HG03457 (cell line): ENCODE measurements around the gene TENM4.

Experiments
- ATAC-seq: cut with Tn5 transposase; IDR thresholded peaks from one replicate; pipeline ENCODE4 v1.9.1; 2021; ENCODE audit warnings: moderate number of reproducible peaks; ENCODE audit not compliant: unreplicated experiment

TENM4 gene

GRCh38 chr11:78949976-78950690 is 490.7 kb downstream of the TENM4 start:
- no peak for ATAC-seq

- no peak for ATAC-seq
Measured at GRCh38 chr11:78946945-78947902, 493.6 kb downstream of the TENM4 start.

- ATAC-seq, result no peak
Measured at GRCh38 chr11:78943841-78944240, 497.0 kb downstream of the TENM4 start.

- no peak for ATAC-seq
Measured at GRCh38 chr11:78943154-78943553, 497.7 kb downstream of the TENM4 start.

GRCh38 chr11:78941226-78941851 is 499.5 kb downstream of the TENM4 start:
- ATAC-seq, result no peak

- ATAC-seq, result no peak
Measured at GRCh38 chr11:78940500-78941225, 500.2 kb downstream of the TENM4 start.

- ATAC-seq, result no peak
Measured at GRCh38 chr11:78938971-78939370, 501.9 kb downstream of the TENM4 start.

GRCh38 chr11:78938036-78938435 is 502.8 kb downstream of the TENM4 start:
- no peak for ATAC-seq

GRCh38 chr11:78935398-78936068 is 505.3 kb downstream of the TENM4 start:
- ATAC-seq, result no peak

- ATAC-seq, result no peak
Measured at GRCh38 chr11:78933350-78933749, 507.5 kb downstream of the TENM4 start.

GRCh38 chr11:78932757-78933156 is 508.1 kb downstream of the TENM4 start:
- ATAC-seq, result no peak

- no peak for ATAC-seq
Measured at GRCh38 chr11:78931891-78932290, 508.9 kb downstream of the TENM4 start.

- ATAC-seq, result no peak
Measured at GRCh38 chr11:78930810-78931523, 509.9 kb downstream of the TENM4 start.

- no peak for ATAC-seq
Measured at GRCh38 chr11:78929906-78930220, 511.0 kb downstream of the TENM4 start.

GRCh38 chr11:78929207-78929905 is 511.5 kb downstream of the TENM4 start:
- ATAC-seq, result no peak

GRCh38 chr11:78927511-78927910 is 513.3 kb downstream of the TENM4 start:
- no peak for ATAC-seq

- ATAC-seq, result no peak
Measured at GRCh38 chr11:78926633-78927338, 514.0 kb downstream of the TENM4 start.

- ATAC-seq, result no peak
Measured at GRCh38 chr11:78925387-78925786, 515.4 kb downstream of the TENM4 start.
